ENCODE measurements around the gene FHAD1.

Gene FHAD1

GRCh38 chr1:15368888-15369287 is 121.9 kb downstream of the FHAD1 start:
- H3K4me2 ChIP-seq (ENCODE audit: low read length) = no peak overlapping the region
- no peaks in the 10 kb centered on the region for H3K9me2 ChIP-seq (replicated peaks; ENCODE audit: control insufficient read depth, low read length)
- no peaks in the 10 kb centered on the region for H3K79me2 ChIP-seq (ENCODE audit: control insufficient read depth, low read length)
- no peak for TF ChIP-seq CTCF (IDR thresholded peaks at IDR 0.05; ENCODE audit: low read depth, low read length, poor library complexity, severe bottlenecking)
- no peak for TF ChIP-seq EZH2phosphoT487 (IDR thresholded peaks at IDR 0.05; ENCODE audit: borderline replicate concordance, low read length)
- H3K9me3 ChIP-seq (ENCODE audit: control insufficient read depth, insufficient read depth, low read length) = no peaks in the 10 kb centered on the region
- no peaks in the 10 kb centered on the region for H4K20me1 ChIP-seq (ENCODE audit: control insufficient read depth, insufficient read depth, low read depth, low read length)
- H3K27me3 ChIP-seq (ENCODE audit: control insufficient read depth, low read length) = no peaks in the 10 kb centered on the region
- H3K4me1 ChIP-seq (ENCODE audit: control insufficient read depth, low read length) = no peaks in the 10 kb centered on the region
- H3K36me3 ChIP-seq (ENCODE audit: control insufficient read depth, low read length) = no peaks in the 10 kb centered on the region
- no peak overlapping the region for H3K27ac ChIP-seq (ENCODE audit: low read depth, low read length)
- H3K4me3 ChIP-seq (ENCODE audit: low read length) = no peak overlapping the region
- no peaks in the 10 kb centered on the region for H3F3A ChIP-seq (ENCODE audit: control insufficient read depth, insufficient read depth)

- no peak for TF ChIP-seq CTCF (IDR thresholded peaks at IDR 0.05; ENCODE audit: low read depth, low read length, poor library complexity, severe bottlenecking)
- TF ChIP-seq EZH2phosphoT487 (IDR thresholded peaks at IDR 0.05; ENCODE audit: borderline replicate concordance, low read length) = no peak
- Histone ChIP-seq H3K79me2 (ENCODE audit: control insufficient read depth, low read length) (no peaks in the 10 kb centered on the region), H3K4me2 (ENCODE audit: low read length) (no peak overlapping the region), H3K4me1 (ENCODE audit: control insufficient read depth, low read length) (no peaks in the 10 kb centered on the region), H3K9me2 (replicated peaks; ENCODE audit: control insufficient read depth, low read length) (no peaks in the 10 kb centered on the region), H3K27ac (ENCODE audit: low read depth, low read length) (no peak overlapping the region), H3K27me3 (ENCODE audit: control insufficient read depth, low read length) (no peaks in the 10 kb centered on the region), H3F3A (ENCODE audit: control insufficient read depth, insufficient read depth) (no peaks in the 10 kb centered on the region), H3K4me3 (ENCODE audit: low read length) (no peak overlapping the region), H4K20me1 (ENCODE audit: control insufficient read depth, insufficient read depth, low read depth, low read length) (no peaks in the 10 kb centered on the region), H3K9me3 (ENCODE audit: control insufficient read depth, insufficient read depth, low read length) (no peaks in the 10 kb centered on the region), H3K36me3 (ENCODE audit: control insufficient read depth, low read length) (no peaks in the 10 kb centered on the region)
These were observed 123.2 kb downstream of the FHAD1 start for GRCh38 chr1:15370268-15370667.

- no peaks in the 10 kb centered on the region for H3K9me2 ChIP-seq (replicated peaks; ENCODE audit: control insufficient read depth, low read length)
- H3K27me3 ChIP-seq (ENCODE audit: control insufficient read depth, low read length) = no peaks in the 10 kb centered on the region
- no peaks in the 10 kb centered on the region for H3F3A ChIP-seq (ENCODE audit: control insufficient read depth, insufficient read depth)
- H3K4me2 ChIP-seq (ENCODE audit: low read length) = no peak overlapping the region
- no peak overlapping the region for H3K27ac ChIP-seq (ENCODE audit: low read depth, low read length)
- no peak for TF ChIP-seq CTCF (IDR thresholded peaks at IDR 0.05; ENCODE audit: low read depth, low read length, poor library complexity, severe bottlenecking)
- no peak for TF ChIP-seq EZH2phosphoT487 (IDR thresholded peaks at IDR 0.05; ENCODE audit: borderline replicate concordance, low read length)
- no peaks in the 10 kb centered on the region for H3K4me1 ChIP-seq (ENCODE audit: control insufficient read depth, low read length)
- H3K4me3 ChIP-seq (ENCODE audit: low read length) = no peak overlapping the region
- no peaks in the 10 kb centered on the region for H3K9me3 ChIP-seq (ENCODE audit: control insufficient read depth, insufficient read depth, low read length)
- no peaks in the 10 kb centered on the region for H3K79me2 ChIP-seq (ENCODE audit: control insufficient read depth, low read length)
- no peaks in the 10 kb centered on the region for H3K36me3 ChIP-seq (ENCODE audit: control insufficient read depth, low read length)
- H4K20me1 ChIP-seq (ENCODE audit: control insufficient read depth, insufficient read depth, low read depth, low read length) = no peaks in the 10 kb centered on the region
These were observed 123.9 kb downstream of the FHAD1 start for GRCh38 chr1:15370781-15371520.
